Hematopoietic multipotent progenitor cell treated with erythropoietin and hydrocortisone succinate and interleukin-3 and kit ligand, for 4 days (in vitro differentiated cells): ENCODE results near the gene ANO3.

Source experiments
- DNase-seq: peaks from one replicate; pipeline ENCODE4 v3.0.0-alpha.2; 2015

The ANO3 gene

GRCh38 chr11:26649884-26650283, 318.0 kb downstream of the ANO3 start:
- peak; percentile 82 for DNase-seq

DNA sequence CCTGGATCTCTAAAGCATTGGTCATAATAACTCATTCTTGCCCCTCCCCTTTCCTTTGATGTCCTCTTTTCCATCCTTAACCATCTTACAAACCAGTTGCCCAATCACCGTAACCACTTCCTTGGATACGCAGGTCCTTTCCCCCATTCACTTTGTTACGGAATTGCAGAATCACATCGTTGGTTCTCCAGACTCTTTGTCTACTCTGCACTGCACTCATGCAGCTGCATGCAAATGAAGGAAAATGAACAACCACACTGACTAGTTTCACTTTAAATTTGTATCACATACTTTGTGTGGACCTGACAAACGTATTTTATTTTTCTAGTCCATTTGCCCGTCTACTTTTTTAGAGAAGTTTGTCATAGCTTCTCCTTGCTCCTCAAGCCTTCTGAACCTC, 320.0 kb downstream of the ANO3 start:
- no peak for DNase-seq

- DNase-seq: no peak
Observed at GRCh38 chr11:26655287-26655686, 323.4 kb downstream of the ANO3 start.

- DNase-seq: no peak
Observed at GRCh38 chr11:26662916-26663315, 331.0 kb downstream of the ANO3 start.

DNA sequence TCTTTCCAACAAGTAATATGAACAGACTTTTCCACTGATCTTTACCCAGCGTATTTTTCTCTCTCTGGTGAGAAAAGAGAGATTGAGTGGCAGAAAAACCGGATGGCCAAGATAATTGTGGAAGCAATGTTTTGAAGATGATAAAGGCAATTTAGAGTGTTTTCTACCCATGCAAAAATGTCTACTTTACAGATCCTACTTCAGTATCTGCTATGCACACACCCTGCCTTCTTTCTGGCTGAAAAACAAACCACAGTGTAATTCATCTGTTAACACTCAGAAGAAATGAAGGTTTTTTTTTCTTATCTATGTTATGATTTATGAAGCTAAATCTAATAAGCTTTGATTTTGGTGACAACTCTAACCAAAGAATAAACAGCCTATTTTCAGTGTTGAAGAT, 333.1 kb downstream of the ANO3 start:
- no peak for DNase-seq

DNA sequence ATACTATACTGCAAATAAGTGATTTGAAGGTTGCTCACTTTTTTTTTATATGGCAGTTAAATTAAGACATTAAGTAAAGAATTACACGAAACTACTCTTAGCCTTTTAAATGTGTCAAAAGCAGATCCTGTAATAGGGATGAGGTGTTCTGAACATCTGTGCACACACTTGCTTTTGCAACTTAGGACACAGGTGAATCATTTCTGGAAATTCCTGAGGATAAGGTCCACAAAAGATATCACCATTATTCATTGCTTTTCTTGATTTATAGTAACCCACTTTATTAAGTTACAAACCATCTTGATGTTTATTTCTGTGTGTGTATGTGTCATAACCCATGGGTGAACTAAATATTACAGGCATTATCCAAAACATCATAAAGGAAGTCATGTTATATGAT, 334.0 kb downstream of the ANO3 start:
- no peak for DNase-seq

GRCh38 chr11:26675233-26675928, 343.5 kb downstream of the ANO3 start:
- no peak for DNase-seq

DNA sequence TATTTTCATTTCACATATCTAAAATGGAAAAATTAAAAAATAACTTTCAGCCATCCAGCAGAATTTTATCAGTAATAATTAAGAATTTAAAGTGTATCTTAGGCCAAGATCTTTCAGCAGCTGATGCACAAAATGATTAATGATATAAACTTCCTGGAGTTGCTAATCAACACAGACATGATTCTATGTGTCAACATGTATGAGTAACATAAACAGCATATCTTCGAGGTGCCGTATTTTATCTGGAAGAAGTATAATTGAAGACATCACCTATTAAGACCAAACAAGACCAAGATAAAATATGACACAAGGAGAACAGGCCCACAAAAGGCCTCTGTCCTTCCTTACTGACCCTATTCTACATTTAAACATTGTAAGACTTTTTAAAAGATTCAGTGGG, 344.7 kb downstream of the ANO3 start:
- DNase-seq: no peak

- DNase-seq: no peak
Observed at GRCh38 chr11:26677566-26677965, 345.6 kb downstream of the ANO3 start.

DNA sequence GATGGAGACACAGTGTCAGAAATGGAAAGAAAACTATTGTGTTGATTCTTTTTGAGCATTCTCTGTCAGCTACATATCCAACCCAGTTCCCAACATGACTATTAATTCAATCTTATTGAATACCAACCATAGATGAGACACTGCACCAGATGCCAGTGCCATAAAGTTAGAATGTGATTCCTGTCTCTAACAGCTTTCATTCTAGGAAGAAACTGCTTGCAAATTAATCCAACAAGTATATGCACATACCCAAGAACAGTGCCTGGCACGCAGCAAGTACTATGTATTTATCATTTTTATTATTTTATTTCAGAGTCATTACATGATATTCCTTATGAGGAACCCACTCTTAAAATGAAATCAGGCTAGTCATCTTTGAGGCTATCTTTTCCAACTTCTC, 355.4 kb downstream of the ANO3 start:
- DNase-seq: no peak

GRCh38 chr11:26688701-26689100, 356.8 kb downstream of the ANO3 start:
- DNase-seq: no peak

GRCh38 chr11:26696330-26696729, 364.4 kb downstream of the ANO3 start:
- no peak for DNase-seq

- DNase-seq: no peak
Observed at GRCh38 chr11:26698224-26698623, 366.3 kb downstream of the ANO3 start.

- no peak for DNase-seq
Observed at GRCh38 chr11:26700574-26701235, 368.8 kb downstream of the ANO3 start.

DNA sequence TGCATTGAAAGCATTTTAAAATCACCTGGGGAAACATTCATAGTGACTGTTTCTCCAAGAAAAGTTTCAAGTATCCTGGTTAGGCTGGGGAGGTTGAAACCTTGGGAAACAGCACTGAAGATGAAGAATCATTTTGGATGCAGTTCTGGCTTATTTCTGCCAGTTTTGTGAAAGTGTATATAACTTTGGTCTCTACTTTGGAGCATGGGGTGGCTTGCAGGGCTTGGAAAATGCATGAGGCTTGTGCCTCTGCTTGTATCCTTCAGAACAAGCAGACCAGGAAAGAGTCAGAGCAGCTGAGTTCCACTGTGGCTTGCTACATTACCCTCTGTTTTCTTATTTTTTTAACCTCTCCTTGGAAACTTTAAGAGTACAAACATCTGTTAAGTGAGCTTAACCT, 370.5 kb downstream of the ANO3 start:
- DNase-seq: no peak

GRCh38 chr11:26703411-26704191, 371.7 kb downstream of the ANO3 start:
- DNase-seq: no peak

- DNase-seq: no peak
Observed at GRCh38 chr11:26704249-26704648, 372.3 kb downstream of the ANO3 start.

DNA sequence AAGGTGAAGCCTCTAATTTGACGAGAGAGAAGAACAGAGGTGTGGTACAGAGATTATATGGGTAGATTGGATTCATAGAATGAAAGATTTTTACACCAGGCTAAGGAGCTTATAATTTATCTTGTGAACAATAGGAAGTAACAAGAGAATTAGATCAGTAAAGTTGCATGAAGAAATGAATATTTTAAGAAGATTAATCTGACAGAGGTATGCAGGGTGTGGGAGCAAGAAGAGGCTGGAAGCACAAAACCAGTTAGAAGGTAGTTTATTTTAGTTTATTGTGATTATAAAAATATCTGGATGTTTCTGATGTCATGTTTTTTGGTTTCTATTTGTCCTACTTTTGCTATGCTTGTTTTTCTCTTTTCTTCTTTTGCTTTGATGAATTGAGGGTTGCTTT, 374.3 kb downstream of the ANO3 start:
- DNase-seq: no peak

- DNase-seq: no peak
Observed at GRCh38 chr11:26708736-26709456, 377.0 kb downstream of the ANO3 start.

DNA sequence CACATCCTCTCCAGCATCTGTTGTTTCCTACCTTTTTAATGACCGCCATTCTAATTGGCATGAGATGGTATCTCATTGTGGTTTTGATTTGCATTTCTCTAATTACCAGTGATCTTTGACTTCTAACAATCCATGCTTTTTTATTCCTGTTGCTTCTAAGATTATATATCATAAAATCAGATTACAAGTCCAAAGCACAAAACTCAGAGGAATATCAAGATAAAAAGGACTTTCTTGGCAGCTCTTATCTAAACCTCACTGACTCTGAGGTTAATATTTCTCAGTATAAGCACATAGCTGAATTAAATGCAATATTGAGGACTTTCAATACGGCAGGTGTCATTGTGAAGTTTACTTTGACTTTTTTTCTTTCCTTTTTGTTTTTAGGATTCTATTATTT, 378.6 kb downstream of the ANO3 start:
- DNase-seq: no peak

GRCh38 chr11:26712497-26712896, 380.6 kb downstream of the ANO3 start:
- DNase-seq: no peak
